ENCODE results near the gene PTDSS2. TPM values are rescaled to one million over a fixed set of nuclear protein-coding genes. Genes with fewer than 3 reads are reported as not detected.
"Not testable (repeated sequence)": the region's sequence is repeated elsewhere in the genome, so short reads cannot be mapped to it uniquely, and the experiment has no call there.

PTDSS2 gene
- total RNA-seq (2013): 8.5 TPM
- polyA plus RNA-seq (10 to 100 TPM in 2 of 3 donors, 1 to 10 TPM in 1; 9.3 to 18.3 (median 12.4) TPM), polyA minus RNA-seq (10.4 and 12.0 TPM in 2 replicates), total RNA-seq (1.7 to 8.9 (median 7.4) reads per million in 11 experiments)

DNA sequence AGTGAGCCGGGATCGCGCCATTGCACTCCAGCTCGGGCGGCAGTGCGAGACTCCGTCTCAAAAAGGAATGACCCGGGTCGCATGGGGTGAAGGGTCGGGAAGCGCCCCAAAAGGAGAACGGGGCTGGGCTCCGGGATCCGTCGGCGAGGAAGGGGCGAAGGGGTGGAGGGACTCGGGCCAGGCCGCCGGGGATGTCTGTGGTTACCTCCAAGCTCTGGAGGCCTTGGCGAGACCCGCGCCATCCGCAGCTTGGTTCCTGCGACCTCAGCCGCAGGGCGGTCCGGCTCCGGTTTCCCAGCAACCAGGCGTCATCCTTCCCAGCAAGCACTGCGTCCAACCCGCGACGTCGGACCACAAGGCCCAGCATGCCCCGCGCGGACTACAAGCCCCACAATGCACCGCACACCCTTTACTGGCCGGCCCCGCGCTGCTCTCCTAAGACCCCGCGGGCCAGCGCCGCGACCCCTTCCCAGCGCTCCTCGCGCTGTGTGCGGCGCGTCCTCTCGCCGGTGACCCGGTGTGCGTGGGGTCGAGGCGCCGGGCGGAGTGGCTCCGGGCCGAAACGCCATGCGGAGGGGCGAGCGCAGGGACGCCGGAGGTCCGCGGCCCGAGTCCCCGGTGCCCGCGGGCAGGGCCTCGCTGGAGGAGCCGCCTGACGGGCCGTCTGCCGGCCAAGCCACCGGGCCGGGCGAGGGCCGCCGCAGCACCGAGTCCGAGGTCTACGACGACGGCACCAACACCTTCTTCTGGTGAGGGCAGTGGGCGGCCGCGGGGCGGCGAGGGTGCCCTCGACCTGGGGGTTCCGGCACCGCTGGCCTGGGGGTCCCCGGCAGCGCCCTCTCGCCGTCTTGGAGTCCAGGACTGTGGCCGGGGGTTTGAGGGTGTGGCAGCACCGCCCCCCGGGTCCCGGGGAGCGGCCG lies at the start of gene PTDSS2:
Gene PTDSS2 (plus strand): TSS at position 391 of the 920 bp plus-strand sequence. CDS start 177 bp downstream, at position 568.
- Histone ChIP-seq H3K9ac (ENCODE audit: insufficient read depth, low read length, poor library complexity, severe bottlenecking) (peak within 1 kb of the TSS; percentile 86), H3K4me2 (replicated peaks; ENCODE audit: extremely low read depth, low read length, poor library complexity, severe bottlenecking) (peak within 1 kb of the TSS; percentile 97), H3K27ac (ENCODE audit: low read depth in 1 of 2, low read length in 2 of 2) (peak within 1 kb of the TSS; percentile 62 to 82), H3K79me2 (ENCODE audit: insufficient read depth, low read length) (peaks cover 14% of the 10 kb centered on the region), H3K27me3 (ENCODE audit: control insufficient read depth in 2 of 2, insufficient read depth in 2 of 2, low read length in 2 of 2) (no peaks in the 10 kb centered on the region), H4K20me1 (ENCODE audit: insufficient read depth, low read length) (peaks cover 14% of the 10 kb centered on the region), H3K9me3 (replicated peaks in 1 of 2; ENCODE audit: control insufficient read depth in 1 of 2, insufficient read depth in 1 of 2, low read length in 2 of 2) (no peaks in the 10 kb centered on the region), H3K36me3 (replicated peaks in 1 of 2; ENCODE audit: control insufficient read depth in 1 of 2, insufficient read depth in 2 of 2, low read length in 2 of 2) (peaks cover 4 to 26% of the 10 kb centered on the region in 2 donors), H3K4me3 (replicated peaks in 1 of 3; ENCODE audit: low read depth in 2 of 3, low read length in 3 of 3) (peak within 1 kb of the TSS; percentile 51 to 95 (median 68)), H3K4me1 (ENCODE audit: control insufficient read depth in 1 of 2, insufficient read depth in 2 of 2, low read length in 2 of 2) (peaks cover 27 to 34% of the 10 kb centered on the region in 2 donors), H2AFZ (ENCODE audit: insufficient read depth, low read depth, low read length, poor library complexity, severe bottlenecking) (peak within 1 kb of the TSS; percentile 93)
- WGBS (ENCODE audit: insufficient coverage): under 1% methylated on average over 106 of the region's 108 CpGs
- Mint-ChIP-seq H3K9me3 (no peaks in the 10 kb centered on the region), H3K36me3 (peaks cover 18 to 28% of the 10 kb centered on the region in 2 donors), H3K27me3 (ENCODE audit: low read depth in 3 of 3) (peaks cover 3 to 7% (median 6%) of the 10 kb centered on the region in 3 donors), H3K27ac (peak within 1 kb of the TSS; percentile 87 to 98 (median 95)), H3K4me3 (peak within 1 kb of the TSS; percentile 99 to 100), H3K4me1 (peaks cover 18% of the 10 kb centered on the region)
- intact Hi-C loops (cut with micrococcal nuclease): loop anchor here (2.0 to 5.0 kb wide), 4 partner anchors 33 to 57 kb away; partner anchors contain the start of genes RNH1 (in 2 of the 2) and SIGIRR (in 1 of the 2)
- peak; percentile 90 to 91 (median 90) for DNase-seq
- TF ChIP-seq, protein P1, sequence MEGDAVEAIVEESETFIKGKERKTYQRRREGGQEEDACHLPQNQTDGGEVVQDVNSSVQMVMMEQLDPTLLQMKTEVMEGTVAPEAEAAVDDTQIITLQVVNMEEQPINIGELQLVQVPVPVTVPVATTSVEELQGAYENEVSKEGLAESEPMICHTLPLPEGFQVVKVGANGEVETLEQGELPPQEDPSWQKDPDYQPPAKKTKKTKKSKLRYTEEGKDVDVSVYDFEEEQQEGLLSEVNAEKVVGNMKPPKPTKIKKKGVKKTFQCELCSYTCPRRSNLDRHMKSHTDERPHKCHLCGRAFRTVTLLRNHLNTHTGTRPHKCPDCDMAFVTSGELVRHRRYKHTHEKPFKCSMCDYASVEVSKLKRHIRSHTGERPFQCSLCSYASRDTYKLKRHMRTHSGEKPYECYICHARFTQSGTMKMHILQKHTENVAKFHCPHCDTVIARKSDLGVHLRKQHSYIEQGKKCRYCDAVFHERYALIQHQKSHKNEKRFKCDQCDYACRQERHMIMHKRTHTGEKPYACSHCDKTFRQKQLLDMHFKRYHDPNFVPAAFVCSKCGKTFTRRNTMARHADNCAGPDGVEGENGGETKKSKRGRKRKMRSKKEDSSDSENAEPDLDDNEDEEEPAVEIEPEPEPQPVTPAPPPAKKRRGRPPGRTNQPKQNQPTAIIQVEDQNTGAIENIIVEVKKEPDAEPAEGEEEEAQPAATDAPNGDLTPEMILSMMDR (IDR thresholded peaks at IDR 0.05): no peak

DNA sequence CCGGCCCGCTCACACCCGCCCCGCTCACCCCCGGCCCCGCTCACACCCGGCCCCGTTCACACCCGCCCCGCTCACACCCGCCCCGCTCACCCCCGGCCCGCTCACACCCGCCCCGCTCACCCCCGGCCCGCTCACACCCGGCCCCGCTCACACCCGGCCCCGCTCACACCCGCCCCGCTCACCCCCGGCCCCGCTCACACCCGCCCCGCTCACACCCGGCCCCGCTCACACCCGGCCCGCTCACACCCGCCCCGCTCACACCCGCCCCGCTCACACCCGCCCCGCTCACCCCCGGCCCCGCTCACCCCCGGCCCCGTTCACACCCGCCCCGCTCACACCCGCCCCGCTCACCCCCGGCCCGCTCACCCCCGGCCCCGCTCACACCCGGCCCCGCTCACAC lies 48.9 kb upstream of the PTDSS2 start:
- H3K4me3 Mint-ChIP-seq; H3K4me2 ChIP-seq (replicated peaks; ENCODE audit: extremely low read depth, low read length, poor library complexity, severe bottlenecking); H3K27me3 ChIP-seq (ENCODE audit: control insufficient read depth in 2 of 2, insufficient read depth in 2 of 2, low read length in 2 of 2); H3K36me3 ChIP-seq (replicated peaks in 1 of 2; ENCODE audit: control insufficient read depth in 1 of 2, insufficient read depth in 2 of 2, low read length in 2 of 2); DNase-seq; H3K27ac ChIP-seq (ENCODE audit: low read depth in 1 of 2, low read length in 2 of 2); intact Hi-C loops (cut with micrococcal nuclease); H4K20me1 ChIP-seq (ENCODE audit: insufficient read depth, low read length); H3K4me3 ChIP-seq (replicated peaks in 1 of 3; ENCODE audit: low read depth in 2 of 3, low read length in 3 of 3); H3K36me3 Mint-ChIP-seq; H3K9me3 Mint-ChIP-seq; H3K4me1 Mint-ChIP-seq; H3K79me2 ChIP-seq (ENCODE audit: insufficient read depth, low read length); H2AFZ ChIP-seq (ENCODE audit: insufficient read depth, low read depth, low read length, poor library complexity, severe bottlenecking); H3K27ac Mint-ChIP-seq; H3K9ac ChIP-seq (ENCODE audit: insufficient read depth, low read length, poor library complexity, severe bottlenecking): not testable (repeated sequence)
- Histone ChIP-seq H3K9me3 (replicated peaks in 1 of 2; ENCODE audit: control insufficient read depth in 1 of 2, insufficient read depth in 1 of 2, low read length in 2 of 2) (peaks cover 7 to 13% of the 10 kb centered on the region in 2 donors), H3K4me1 (ENCODE audit: control insufficient read depth in 1 of 2, insufficient read depth in 2 of 2, low read length in 2 of 2) (peaks cover 9 to 17% of the 10 kb centered on the region in 2 donors)
- 100% methylated on average over 2 of the region's 52 CpGs for WGBS (ENCODE audit: insufficient coverage)
- H3K27me3 Mint-ChIP-seq (ENCODE audit: low read depth in 3 of 3): peaks cover 1 to 27% (median 21%) of the 10 kb centered on the region in 3 donors

Data from CD14-positive monocyte (primary cell).